ENCODE measurements around the gene ASTN2.

Gene ASTN2

DNA sequence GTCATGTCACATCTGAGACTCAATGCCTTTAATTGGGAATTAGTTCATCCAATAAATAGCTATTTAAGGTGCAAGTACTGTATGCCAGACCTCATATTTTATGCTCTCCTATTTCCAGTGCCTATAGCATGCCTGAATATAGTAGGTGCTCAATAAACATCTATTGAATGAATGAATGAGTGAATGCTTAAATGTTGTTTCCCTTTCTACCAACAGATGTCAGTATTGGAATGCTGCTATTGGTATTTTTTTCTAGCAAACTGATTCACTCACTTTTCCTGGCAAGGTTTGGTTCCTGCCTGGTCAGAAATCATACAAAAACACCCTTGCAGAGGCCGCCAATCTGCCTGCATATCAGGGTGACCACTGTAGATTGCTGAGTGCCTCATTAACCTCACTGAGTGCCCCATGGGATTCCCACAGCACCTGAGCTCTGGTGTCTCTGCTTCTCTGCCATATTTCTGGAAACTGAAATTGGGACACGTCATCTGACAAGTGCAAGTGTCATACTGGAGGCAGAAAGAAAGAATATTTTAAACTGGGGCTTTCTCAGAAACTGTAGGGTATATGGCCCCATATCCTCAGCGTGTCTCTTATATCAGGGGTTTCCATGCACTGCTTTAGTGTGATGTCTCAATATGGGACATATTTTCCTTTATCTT lies 368.1 kb downstream of the ASTN2 start:
- no peaks in the 10 kb centered on the region for H3K4me1 ChIP-seq (ENCODE audit: insufficient read depth, low read length, severe bottlenecking)
- H3K9me3 ChIP-seq (ENCODE audit: low read length): no peaks in the 10 kb centered on the region
- no peaks in the 10 kb centered on the region for H3K9me2 ChIP-seq (ENCODE audit: low read depth, low read length)
- H3K79me2 ChIP-seq (ENCODE audit: insufficient read depth, low read length): no peaks in the 10 kb centered on the region
- no peak overlapping the region for H3K27ac ChIP-seq (ENCODE audit: low read depth, low read length, poor library complexity, severe bottlenecking)
- H3K9ac ChIP-seq (ENCODE audit: low read length): no peak overlapping the region
- no peak overlapping the region for H3K4me2 ChIP-seq (ENCODE audit: low read length)
- H3K27me3 ChIP-seq (ENCODE audit: insufficient read depth, low read length): no peaks in the 10 kb centered on the region
- H3K36me3 ChIP-seq (ENCODE audit: insufficient read depth, low read length): no peaks in the 10 kb centered on the region
- no peak overlapping the region for H2AFZ ChIP-seq (ENCODE audit: low read length)
- H3F3A ChIP-seq (ENCODE audit: insufficient read depth, low read length): no peaks in the 10 kb centered on the region
- no peaks in the 10 kb centered on the region for H4K20me1 ChIP-seq (ENCODE audit: insufficient read depth, low read length)
- TF ChIP-seq CTCF (IDR thresholded peaks at IDR 0.05; ENCODE audit: low read length) (peak; percentile 31; the same call in 1 of the 2 replicates), EZH2 (IDR thresholded peaks at IDR 0.05; ENCODE audit: borderline replicate concordance, low read length) (no peak)
- H3K4me3 ChIP-seq (ENCODE audit: low read depth, low read length, poor library complexity, severe bottlenecking): no peak overlapping the region

DNA sequence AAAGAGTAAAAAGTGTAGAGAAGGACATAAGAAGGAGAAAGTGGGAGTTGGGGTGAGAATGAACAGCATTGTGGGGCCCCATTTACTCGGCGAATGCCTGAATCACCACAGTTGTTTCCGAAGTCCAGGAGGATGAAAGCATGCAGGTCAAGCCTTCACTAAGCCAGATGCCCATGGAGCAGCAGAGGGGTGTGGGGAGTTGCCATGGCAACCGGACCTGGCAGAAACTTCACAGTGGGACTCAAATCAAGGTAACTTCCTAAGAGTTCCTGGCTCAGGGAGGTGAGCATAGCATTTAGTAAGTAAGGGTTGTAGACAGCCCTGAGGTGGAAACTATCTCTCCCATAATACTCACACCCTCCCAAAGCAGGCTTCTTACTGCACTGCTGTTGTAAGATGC lies 370.6 kb downstream of the ASTN2 start:
- no peaks in the 10 kb centered on the region for H3F3A ChIP-seq (ENCODE audit: insufficient read depth, low read length)
- no peaks in the 10 kb centered on the region for H4K20me1 ChIP-seq (ENCODE audit: insufficient read depth, low read length)
- no peak overlapping the region for H2AFZ ChIP-seq (ENCODE audit: low read length)
- H3K9ac ChIP-seq (ENCODE audit: low read length): no peak overlapping the region
- H3K9me3 ChIP-seq (ENCODE audit: low read length): no peaks in the 10 kb centered on the region
- no peaks in the 10 kb centered on the region for H3K9me2 ChIP-seq (ENCODE audit: low read depth, low read length)
- no peaks in the 10 kb centered on the region for H3K36me3 ChIP-seq (ENCODE audit: insufficient read depth, low read length)
- no peak overlapping the region for H3K27ac ChIP-seq (ENCODE audit: low read depth, low read length, poor library complexity, severe bottlenecking)
- no peak overlapping the region for H3K4me2 ChIP-seq (ENCODE audit: low read length)
- no peaks in the 10 kb centered on the region for H3K79me2 ChIP-seq (ENCODE audit: insufficient read depth, low read length)
- TF ChIP-seq EZH2 (IDR thresholded peaks at IDR 0.05; ENCODE audit: borderline replicate concordance, low read length) (no peak), CTCF (IDR thresholded peaks at IDR 0.05; ENCODE audit: low read length) (no peak)
- no peaks in the 10 kb centered on the region for H3K27me3 ChIP-seq (ENCODE audit: insufficient read depth, low read length)
- H3K4me1 ChIP-seq (ENCODE audit: insufficient read depth, low read length, severe bottlenecking): no peaks in the 10 kb centered on the region
- H3K4me3 ChIP-seq (ENCODE audit: low read depth, low read length, poor library complexity, severe bottlenecking): no peak overlapping the region

DNA sequence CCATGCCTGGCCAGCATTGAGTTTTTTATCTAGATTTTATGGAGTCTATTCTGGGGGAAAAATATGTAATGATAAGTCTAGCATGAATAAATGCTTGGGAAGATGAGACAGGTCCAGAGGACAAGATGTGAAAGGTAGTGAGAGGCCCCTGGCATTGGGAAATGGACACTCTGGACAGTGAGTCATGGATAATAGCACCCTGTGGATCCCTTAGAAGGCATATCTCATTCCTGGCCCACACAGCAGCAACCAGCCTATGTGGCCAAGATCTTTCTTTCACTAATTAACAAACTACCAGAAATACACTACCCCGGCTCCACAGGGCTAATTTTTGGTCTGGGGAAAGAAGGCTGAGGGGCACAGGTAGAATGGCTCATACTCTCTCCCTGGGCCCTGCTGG lies 371.7 kb downstream of the ASTN2 start:
- TF ChIP-seq CTCF (IDR thresholded peaks at IDR 0.05; ENCODE audit: low read length) (no peak), EZH2 (IDR thresholded peaks at IDR 0.05; ENCODE audit: borderline replicate concordance, low read length) (no peak)
- no peaks in the 10 kb centered on the region for H4K20me1 ChIP-seq (ENCODE audit: insufficient read depth, low read length)

More for the DNA sequence above, 371.7 kb downstream of the ASTN2 start:
- no peaks in the 10 kb centered on the region for H3K36me3 ChIP-seq (ENCODE audit: insufficient read depth, low read length)
- H3K27ac ChIP-seq (ENCODE audit: low read depth, low read length, poor library complexity, severe bottlenecking): no peak overlapping the region
- no peaks in the 10 kb centered on the region for H3F3A ChIP-seq (ENCODE audit: insufficient read depth, low read length)
- no peak overlapping the region for H3K4me3 ChIP-seq (ENCODE audit: low read depth, low read length, poor library complexity, severe bottlenecking)
- no peaks in the 10 kb centered on the region for H3K9me2 ChIP-seq (ENCODE audit: low read depth, low read length)
- H3K4me1 ChIP-seq (ENCODE audit: insufficient read depth, low read length, severe bottlenecking): no peaks in the 10 kb centered on the region
- no peak overlapping the region for H3K9ac ChIP-seq (ENCODE audit: low read length)
- no peaks in the 10 kb centered on the region for H3K79me2 ChIP-seq (ENCODE audit: insufficient read depth, low read length)
- H3K4me2 ChIP-seq (ENCODE audit: low read length): no peak overlapping the region
- no peak overlapping the region for H2AFZ ChIP-seq (ENCODE audit: low read length)
- no peaks in the 10 kb centered on the region for H3K27me3 ChIP-seq (ENCODE audit: insufficient read depth, low read length)
- H3K9me3 ChIP-seq (ENCODE audit: low read length): no peaks in the 10 kb centered on the region

Data from OCI-LY1 (cell line).